ENCODE measurements around the gene MYO1A.

Gene MYO1A

GRCh38 chr12:57049890-57050289 is at the start of gene MYO1A:
TSS of gene MYO1A (minus strand) at chr12:57050129. CDS start at chr12:57048323, 1,806 bp downstream.
- FAIRE-seq (no peak), DNase-seq (ENCODE audit: insufficient read length, low spot score) (peak; percentile 31)

- FAIRE-seq (no peak), DNase-seq (ENCODE audit: insufficient read length, low spot score) (no peak)
These were observed 49.3 kb upstream of the MYO1A start for GRCh38 chr12:57099047-57099714.

GRCh38 chr12:57098546-57098945 is 48.6 kb upstream of the MYO1A start:
- no peak for FAIRE-seq

GRCh38 chr12:57097554-57097835 is 47.6 kb upstream of the MYO1A start:
- no peak for FAIRE-seq

More at GRCh38 chr12:57098546-57098945, 48.6 kb upstream of the MYO1A start:
- no peak for DNase-seq (ENCODE audit: insufficient read length, low spot score)

GRCh38 chr12:57096748-57097553 is 47.0 kb upstream of the MYO1A start:
- DNase-seq (ENCODE audit: insufficient read length, low spot score) (no peak), FAIRE-seq (no peak)

More at GRCh38 chr12:57097554-57097835, 47.6 kb upstream of the MYO1A start:
- no peak for DNase-seq (ENCODE audit: insufficient read length, low spot score)

GRCh38 chr12:57096099-57096572 is 46.2 kb upstream of the MYO1A start:
- DNase-seq (ENCODE audit: insufficient read length, low spot score) (no peak), FAIRE-seq (peak; percentile 4)

- no peak for FAIRE-seq
- no peak for DNase-seq (ENCODE audit: insufficient read length, low spot score)
These were observed 45.5 kb upstream of the MYO1A start for GRCh38 chr12:57095440-57095839.

GRCh38 chr12:57094208-57095160 is 44.6 kb upstream of the MYO1A start:
- DNase-seq (ENCODE audit: insufficient read length, low spot score) (no peak), FAIRE-seq (no peak)

GRCh38 chr12:57093415-57094207 is 43.7 kb upstream of the MYO1A start:
- FAIRE-seq (peak; percentile 68), DNase-seq (ENCODE audit: insufficient read length, low spot score) (no peak)

- FAIRE-seq (no peak), DNase-seq (ENCODE audit: insufficient read length, low spot score) (no peak)
These were observed 43.0 kb upstream of the MYO1A start for GRCh38 chr12:57092876-57093414.

- no peak for FAIRE-seq
- no peak for DNase-seq (ENCODE audit: insufficient read length, low spot score)
These were observed 42.6 kb upstream of the MYO1A start for GRCh38 chr12:57092529-57092862.

GRCh38 chr12:57091638-57092528 is 42.0 kb upstream of the MYO1A start:
- FAIRE-seq, result no peak
- no peak for DNase-seq (ENCODE audit: insufficient read length, low spot score)

- DNase-seq (ENCODE audit: insufficient read length, low spot score) (no peak), FAIRE-seq (no peak)
These were observed 41.2 kb upstream of the MYO1A start for GRCh38 chr12:57090924-57091637.

GRCh38 chr12:57090490-57090889 is 40.6 kb upstream of the MYO1A start:
- no peak for FAIRE-seq
- no peak for DNase-seq (ENCODE audit: insufficient read length, low spot score)

GRCh38 chr12:57089271-57090245 is 39.6 kb upstream of the MYO1A start:
- DNase-seq (ENCODE audit: insufficient read length, low spot score) (peak; percentile 50), FAIRE-seq (no peak)

- FAIRE-seq (peak; percentile 71), DNase-seq (ENCODE audit: insufficient read length, low spot score) (peak; percentile 82)
These were observed 38.7 kb upstream of the MYO1A start, which contains the start of gene NAB2 for GRCh38 chr12:57088354-57089270. TSS of gene NAB2 (plus strand) at chr12:57089114. CDS start at chr12:57089272, 158 bp downstream.

Measured in HTR-8/SVneo (cell line).